AG20443 (cell line): ENCODE results near the gene MYBPC2.

Source experiments
- DNase-seq: peaks from one replicate; pipeline ENCODE4 v3.0.0; 2012; ENCODE audit warnings: low spot score, mixed read lengths

MYBPC2 gene

DNA sequence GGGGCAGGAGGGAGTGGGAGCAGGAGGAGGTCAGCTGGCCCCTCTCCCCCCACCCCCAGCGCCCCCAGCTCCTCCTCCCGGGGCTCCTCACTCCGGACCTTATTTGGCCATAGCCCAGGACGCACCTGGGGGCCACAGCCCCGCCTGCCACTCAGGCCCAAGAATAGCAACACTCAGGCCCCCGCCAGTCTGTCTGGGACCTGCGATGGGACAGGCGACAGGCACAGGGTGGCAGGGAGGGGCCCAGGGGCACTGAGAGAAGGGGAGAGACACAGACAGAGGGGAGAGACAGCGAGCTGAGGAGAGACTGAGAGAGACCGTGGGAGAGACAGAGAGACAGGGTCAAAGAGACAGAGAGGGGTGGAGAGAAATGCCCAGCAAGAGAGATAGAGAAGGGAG lies 68.1 kb downstream of the MYBPC2 start:
- no peak for DNase-seq

DNA sequence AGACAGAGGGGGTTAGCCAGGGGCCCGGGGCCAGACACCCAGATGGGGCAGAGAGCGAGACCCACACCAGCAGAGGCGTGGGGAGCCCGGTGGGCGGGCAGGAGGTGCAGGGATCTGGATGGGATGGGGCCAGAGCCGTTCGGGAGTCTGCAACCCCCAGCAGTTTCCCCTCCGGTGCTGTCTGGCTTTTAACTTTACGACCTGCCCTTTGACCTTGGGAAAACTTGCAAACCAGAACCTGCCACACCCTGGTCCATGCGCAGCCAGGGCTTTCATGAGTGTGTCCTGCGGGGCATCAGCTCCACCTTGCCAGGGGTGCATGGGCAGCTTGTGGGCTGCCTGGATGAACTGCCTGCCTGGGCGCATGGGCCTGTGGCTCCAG lies 68.5 kb downstream of the MYBPC2 start:
- no peak for DNase-seq

- no peak for DNase-seq
These were observed 69.1 kb downstream of the MYBPC2 start for GRCh38 chr19:50501568-50502475.

DNA sequence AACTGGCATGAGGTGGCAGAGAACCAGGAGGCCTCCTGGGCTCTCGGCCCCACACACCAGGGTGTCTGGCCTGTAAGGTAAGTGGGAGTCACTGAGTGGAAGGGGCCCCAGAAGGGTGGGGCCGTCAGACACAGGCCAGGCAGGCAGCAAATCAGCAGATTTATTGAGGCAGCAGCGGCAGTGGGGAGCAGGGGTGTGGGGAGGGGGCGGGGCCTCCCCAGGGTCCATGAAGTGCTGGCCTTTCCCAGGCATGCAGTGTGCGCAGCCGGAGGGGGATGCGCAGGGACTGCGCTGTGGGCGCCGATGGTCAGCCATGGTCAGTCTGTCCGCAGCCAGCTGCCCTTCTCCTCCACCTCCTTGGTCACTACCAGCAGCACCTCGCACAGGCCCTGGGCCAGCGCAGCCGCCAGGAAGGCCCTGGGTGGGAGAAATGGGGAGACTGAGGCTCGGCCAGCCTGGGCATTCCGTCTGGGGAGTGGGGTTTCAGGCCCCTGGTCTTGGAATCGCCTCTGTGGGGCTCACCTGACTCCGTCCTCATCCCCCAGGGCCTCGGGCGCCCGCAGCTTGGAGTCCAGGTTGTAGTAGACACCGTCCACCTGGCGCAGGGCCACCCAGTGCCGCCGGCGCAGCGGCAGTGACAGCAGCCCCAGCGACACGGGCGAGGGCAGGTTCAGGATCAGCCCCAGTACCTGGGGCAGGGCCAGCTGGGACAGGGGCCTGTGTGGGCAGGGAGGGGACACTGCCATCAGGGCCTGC lies 73.3 kb downstream of the MYBPC2 start:
- no peak for DNase-seq

DNA sequence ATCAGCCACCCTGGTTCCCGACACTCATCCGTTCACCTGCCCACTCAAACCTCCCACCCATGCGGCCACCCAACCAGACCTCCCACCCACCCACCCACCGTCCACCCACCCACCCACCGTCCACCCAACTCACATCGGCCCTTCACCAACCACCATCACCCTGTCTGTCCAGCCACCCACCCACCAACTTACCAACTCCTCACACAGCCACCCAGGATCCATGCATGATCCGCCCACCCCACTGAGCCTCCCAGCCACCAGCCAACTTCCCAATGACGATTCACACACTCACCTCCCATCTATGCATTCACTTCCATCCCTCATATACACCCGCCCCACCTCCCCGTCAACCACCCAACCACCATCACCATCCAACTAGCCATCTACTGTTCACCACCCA lies 74.0 kb downstream of the MYBPC2 start:
- DNase-seq = no peak

- no peak for DNase-seq
These were observed 74.7 kb downstream of the MYBPC2 start for GRCh38 chr19:50507376-50507775.

DNA sequence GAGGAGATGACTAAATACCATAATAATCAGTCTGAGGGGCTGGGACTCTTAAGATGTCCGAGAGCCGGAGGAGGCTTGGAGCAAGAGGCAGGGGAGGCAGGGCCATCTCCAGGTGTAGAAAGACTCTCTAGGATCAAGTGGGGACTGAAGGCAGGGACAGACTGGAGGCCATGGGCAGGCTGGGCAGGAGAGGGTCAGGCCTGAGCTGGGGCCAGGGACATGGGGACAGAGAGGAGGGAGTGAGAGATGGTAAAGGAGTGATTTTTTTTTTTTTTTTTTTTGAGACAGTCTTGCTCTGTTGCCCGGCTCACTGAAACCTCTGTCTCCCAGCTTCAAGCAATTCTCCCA lies 76.1 kb downstream of the MYBPC2 start:
- DNase-seq = no peak

DNA sequence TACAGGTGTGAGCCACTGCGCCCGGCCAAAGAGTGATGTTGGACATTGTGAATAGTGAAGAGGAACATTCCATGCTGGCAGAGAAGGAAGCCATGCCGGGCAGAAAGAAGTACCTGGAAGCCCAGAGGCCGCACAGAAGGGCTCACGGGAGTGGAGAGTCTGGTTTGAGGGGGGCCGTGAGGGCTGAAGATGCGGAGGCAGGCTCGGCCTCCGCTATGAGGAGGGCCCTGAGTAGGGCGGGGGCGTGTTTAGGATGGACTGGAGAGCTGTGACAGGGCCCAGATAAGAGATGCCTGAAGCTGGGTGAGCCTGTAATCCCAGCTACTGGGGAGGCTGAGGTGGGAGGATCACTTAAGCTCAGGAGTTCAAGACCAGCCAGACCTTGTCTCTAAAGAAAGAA lies 76.7 kb downstream of the MYBPC2 start:
- DNase-seq = no peak

GRCh38 chr19:50510121-50510670 lies 77.5 kb downstream of the MYBPC2 start:
- no peak for DNase-seq

GRCh38 chr19:50510700-50511068 lies 78.0 kb downstream of the MYBPC2 start:
- DNase-seq = no peak

DNA sequence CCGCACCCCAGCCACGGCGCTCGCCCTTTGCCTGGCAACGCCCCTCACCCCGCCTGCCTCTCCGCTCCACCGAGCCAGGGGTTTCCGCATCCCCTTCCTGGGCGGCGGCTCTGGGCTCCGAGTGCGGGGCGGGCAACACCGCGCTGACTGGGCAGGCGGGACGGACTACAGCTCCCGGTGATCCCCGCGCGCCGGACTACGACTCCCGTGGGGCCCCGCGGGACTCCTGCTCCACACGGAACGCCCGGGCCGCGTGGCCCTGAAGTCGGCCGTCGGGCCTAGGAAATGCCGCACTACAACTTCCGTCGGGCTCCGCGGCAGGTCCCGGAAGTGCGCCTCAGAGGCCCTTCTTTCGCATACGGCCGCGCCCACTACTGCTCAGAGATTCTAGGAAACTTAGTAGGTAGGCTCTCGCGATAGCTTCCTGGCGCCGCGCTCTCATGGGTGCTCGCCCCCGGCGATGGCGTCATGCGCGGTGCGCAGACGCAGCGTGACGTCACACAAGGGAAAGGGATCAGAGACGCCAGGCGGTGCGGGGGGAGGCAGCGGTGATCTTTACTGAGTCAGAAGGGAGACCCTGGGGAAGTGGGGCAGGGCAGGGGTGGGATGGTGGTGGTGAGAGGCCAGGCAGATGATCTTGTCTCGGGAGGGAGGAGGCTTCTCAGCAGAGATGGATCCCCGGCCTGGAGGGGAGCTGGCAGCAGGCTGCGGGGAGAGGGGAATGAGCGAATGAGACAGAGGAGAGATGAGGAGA lies 78.6 kb downstream of the MYBPC2 start, which contains the start of gene JOSD2:
TSS of gene JOSD2 (minus strand) at position 123 of the 754 bp plus-strand sequence. CDS start 760 bp downstream, outside the sequence.
- DNase-seq = peak; percentile 98

GRCh38 chr19:50512112-50512998 lies 79.7 kb downstream of the MYBPC2 start:
- no peak for DNase-seq

DNA sequence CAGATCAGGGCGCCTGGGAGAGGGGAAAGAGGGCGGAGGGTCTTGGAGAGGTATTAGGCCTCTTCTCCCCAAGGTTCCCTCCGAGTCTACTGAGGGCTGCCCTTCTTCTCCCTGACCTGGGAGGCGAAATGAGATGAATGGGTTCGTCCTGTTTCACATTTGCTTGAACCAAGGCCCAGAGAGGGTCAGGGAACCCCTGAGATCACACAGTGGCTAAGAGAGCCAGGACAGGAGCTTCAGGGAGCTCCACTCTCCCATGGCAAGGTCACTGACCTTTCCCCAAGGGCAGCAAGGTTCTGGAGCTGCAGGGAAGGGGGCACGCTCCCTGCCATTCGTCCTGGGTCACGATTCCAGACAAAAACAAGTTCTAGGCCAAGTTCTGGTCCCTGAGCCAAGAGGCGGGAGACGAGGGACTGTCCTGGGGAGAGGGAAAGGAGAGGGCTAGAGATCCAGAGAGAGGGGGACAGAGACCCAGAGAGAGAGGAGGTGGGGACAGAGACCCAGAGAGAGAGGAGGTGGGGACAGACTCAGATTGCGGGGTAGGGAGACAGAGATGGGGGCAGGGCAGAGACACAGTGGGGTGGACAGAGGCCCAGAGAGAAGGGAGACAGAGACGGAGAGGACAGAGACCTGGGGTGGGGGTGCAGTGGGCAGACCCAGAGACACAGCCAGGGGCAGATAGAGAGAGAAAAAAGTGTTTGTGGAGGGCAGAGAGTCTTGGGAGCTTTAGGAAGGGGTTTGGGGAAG lies 80.5 kb downstream of the MYBPC2 start:
- DNase-seq = no peak

- no peak for DNase-seq
These were observed 81.2 kb downstream of the MYBPC2 start, which contains the start of gene ASPDH for GRCh38 chr19:50513746-50514345. TSS of gene ASPDH (minus strand) at chr19:50513913. CDS start at chr19:50513823, 90 bp downstream.

DNA sequence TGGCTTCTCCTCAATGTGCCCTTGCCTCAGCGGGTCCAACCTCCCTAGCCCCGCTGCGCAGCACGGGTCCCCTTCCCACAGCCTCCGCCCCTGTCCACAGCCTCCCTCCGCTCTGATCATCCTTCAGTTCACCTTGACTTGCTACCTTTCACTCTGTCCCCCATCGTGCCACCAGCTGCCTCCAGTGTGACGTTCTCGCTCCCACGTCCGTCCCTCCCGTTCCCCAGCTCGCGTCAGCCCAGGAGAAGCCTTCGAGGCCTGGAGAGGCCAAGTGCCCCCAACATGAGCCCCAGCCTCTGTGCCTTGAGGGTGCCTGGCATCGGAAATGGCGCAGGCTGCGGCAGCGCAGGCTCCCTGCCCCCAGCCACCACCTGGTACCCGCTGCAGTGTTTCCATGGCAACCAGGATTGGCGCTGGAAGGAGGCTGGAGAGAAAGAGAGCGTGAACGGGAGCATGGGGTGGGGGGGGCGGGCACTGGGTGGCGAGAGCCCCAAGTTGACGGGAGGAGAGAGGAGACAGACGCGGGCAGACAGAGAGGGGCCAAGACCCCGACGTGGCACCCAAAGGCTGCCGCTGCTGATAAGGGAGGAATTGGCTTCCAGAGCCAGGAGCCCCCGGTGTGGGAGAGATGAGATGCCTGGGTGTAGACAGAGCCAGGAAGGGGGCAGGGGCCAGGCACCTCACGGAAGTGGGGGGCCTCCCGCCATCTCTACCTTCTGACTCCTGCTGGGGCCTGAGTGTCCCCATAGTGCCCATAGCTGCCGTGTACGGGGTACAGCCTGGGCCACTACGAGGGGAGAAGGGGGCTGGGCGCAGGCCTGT lies 81.9 kb downstream of the MYBPC2 start:
- DNase-seq = no peak

DNA sequence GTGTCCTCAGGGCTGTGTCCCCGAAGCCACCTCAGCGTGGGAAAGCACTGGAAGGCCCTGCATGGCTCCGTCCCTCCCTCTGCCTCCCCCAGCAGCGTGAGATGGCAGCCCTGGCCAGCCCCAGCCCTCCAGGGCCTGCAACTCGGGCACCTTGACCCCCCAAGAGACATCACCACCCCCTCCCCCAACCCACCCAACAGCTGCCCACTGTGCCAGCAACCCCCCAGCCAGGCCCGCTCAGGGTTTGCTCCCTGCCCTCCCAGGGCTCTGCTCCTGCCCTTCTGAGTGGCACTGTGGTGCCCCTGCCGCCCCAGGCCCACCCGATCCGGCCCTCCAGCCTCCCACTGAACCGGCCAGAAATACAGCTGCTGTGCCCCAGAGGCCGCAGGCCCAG lies 82.5 kb downstream of the MYBPC2 start:
- DNase-seq = no peak
